Left lung (tissue), 10 donors: ENCODE measurements around the gene OR1J2. TPM values are rescaled to one million over a fixed set of nuclear protein-coding genes. Genes with fewer than 3 reads are reported as not detected.

Experiments used
- ATAC-seq: fragments of 200-7000 bp; cut with Tn5 transposase; one replicate; pipeline ENCODE4 v1.9.1; 2020; ENCODE audit warnings: moderate library complexity
- DNase-seq, 4 donors: peaks; one replicate each; pipeline ENCODE4 v3.0.0-alpha.2; 2013 to 2020
- H3K27ac ChIP-seq, 2 donors: fragments of 200-600 bp; sonication (generic) in 1 of 2; one replicate each; pipeline versions ENCODE4 v1.5.0 to v1.8.0; 2020 to 2021
- H3K27me3 ChIP-seq, 2 donors: fragments of 200-600 bp; sonication (generic) in 1 of 2; one replicate each; pipeline versions ENCODE4 v1.5.0 to v1.8.0; 2020 to 2021
- H3K36me3 ChIP-seq, 2 donors: fragments of 200-600 bp; sonication (generic) in 1 of 2; one replicate each; pipeline versions ENCODE4 v1.5.0 to v1.8.0; 2020 to 2021
- H3K4me1 ChIP-seq, 2 donors: fragments of 200-600 bp; one replicate each; pipeline ENCODE4 v1.8.0; 2021
- H3K4me3 ChIP-seq, 2 donors: fragments of 200-600 bp; sonication (generic) in 1 of 2; one replicate each; pipeline versions ENCODE4 v1.5.0 to v1.8.0; 2020 to 2021; ENCODE audit warnings: mild to moderate bottlenecking in 1 of 2
- H3K9me3 ChIP-seq, 2 donors: fragments of 200-600 bp; sonication (generic) in 1 of 2; one replicate each; pipeline versions ENCODE4 v1.5.0 to v1.8.0; 2020 to 2021
- intact Hi-C, 2 donors: fragments of 100-400 bp; cut with DNase I; formaldehyde crosslinking; loops; one replicate each; pipeline versions ENCODE4 v1.11.2 to v1.14.2; 2022
- polyA plus RNA-seq, 6 donors: library from polyadenylated mRNA; unstranded; fragments of 120-200 nt; gene quantifications; one replicate each; pipeline ENCODE4 v1.2.1, GENCODE V29; 2013; ENCODE audit not compliant: insufficient read length in 6 of 6
- total RNA-seq, 2 donors: library from RNA; stranded (reverse); fragmentation: NEBNext Ultra II Directional; extraction: Animal tissue kit (Norgen Biotek cat#: 25700); gene quantifications; one replicate each; pipeline ENCODE4 v1.2.1, GENCODE V29; 2021
- TF ChIP-seq, protein P1 (sequence below), 2 donors: fragments of 200-600 bp; sonication (generic) in 1 of 2; IDR thresholded peaks; one replicate each; pipeline versions ENCODE4 v1.5.0 to v1.8.0; 2021; ENCODE audit warnings: antibody characterized with exemption in 2 of 2
- donor health status: DM: no; HTN: yes; CAD: no.
- donor health status: DM: no; HTN: no; CAD: no.

Gene OR1J2
- total and polyA plus RNA-seq, 8 donors, result not detected

DNA sequence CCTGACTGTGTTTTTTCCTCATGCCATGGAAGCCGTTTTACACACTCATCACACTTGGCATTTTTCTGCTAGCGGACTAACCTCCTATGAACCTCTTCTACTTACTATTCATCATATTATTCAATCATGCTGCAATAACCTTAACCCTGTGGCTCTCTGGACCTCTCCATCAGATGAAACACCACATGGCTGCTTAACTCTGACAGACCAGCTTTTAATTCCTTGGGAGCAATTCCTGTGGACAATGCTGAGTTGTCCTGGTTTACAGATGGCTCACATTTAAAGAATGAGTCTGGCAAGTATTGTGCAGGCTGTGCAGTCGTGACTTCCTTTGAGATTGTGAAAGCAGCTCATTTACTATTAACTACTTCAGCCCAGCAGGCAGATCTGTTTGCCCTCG, 41.9 kb upstream of the OR1J2 start:
- H3K4me3 ChIP-seq, result no peak overlapping the region
- TF ChIP-seq, protein P1, sequence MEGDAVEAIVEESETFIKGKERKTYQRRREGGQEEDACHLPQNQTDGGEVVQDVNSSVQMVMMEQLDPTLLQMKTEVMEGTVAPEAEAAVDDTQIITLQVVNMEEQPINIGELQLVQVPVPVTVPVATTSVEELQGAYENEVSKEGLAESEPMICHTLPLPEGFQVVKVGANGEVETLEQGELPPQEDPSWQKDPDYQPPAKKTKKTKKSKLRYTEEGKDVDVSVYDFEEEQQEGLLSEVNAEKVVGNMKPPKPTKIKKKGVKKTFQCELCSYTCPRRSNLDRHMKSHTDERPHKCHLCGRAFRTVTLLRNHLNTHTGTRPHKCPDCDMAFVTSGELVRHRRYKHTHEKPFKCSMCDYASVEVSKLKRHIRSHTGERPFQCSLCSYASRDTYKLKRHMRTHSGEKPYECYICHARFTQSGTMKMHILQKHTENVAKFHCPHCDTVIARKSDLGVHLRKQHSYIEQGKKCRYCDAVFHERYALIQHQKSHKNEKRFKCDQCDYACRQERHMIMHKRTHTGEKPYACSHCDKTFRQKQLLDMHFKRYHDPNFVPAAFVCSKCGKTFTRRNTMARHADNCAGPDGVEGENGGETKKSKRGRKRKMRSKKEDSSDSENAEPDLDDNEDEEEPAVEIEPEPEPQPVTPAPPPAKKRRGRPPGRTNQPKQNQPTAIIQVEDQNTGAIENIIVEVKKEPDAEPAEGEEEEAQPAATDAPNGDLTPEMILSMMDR (IDR thresholded peaks at IDR 0.05), result no peak
- intact Hi-C loops, result loop anchor here (5.0 to 10.0 kb wide), 2 partner anchors 336 to 344 kb away; partner anchors contain the start of gene OR1K1 (in 1 of the 2)
- H3K36me3 ChIP-seq, result no peaks in the 10 kb centered on the region
- DNase-seq, result no peak
- H3K27ac ChIP-seq, result no peak overlapping the region
- peaks cover 0 to 2% of the 10 kb centered on the region in 2 donors for H3K27me3 ChIP-seq
- ATAC-seq, result no peak
- H3K9me3 ChIP-seq, result no peaks in the 10 kb centered on the region
- H3K4me1 ChIP-seq, result peaks cover 0 to 11% of the 10 kb centered on the region in 2 donors

GRCh38 chr9:122474561-122474960, 36.0 kb upstream of the OR1J2 start:
- intact Hi-C loops, result no loop called here
- Histone ChIP-seq H3K4me3 (no peak overlapping the region), H3K4me1 (no peaks in the 10 kb centered on the region), H3K27me3 (no peaks in the 10 kb centered on the region), H3K9me3 (no peaks in the 10 kb centered on the region), H3K36me3 (no peaks in the 10 kb centered on the region), H3K27ac (no peak overlapping the region)
- DNase-seq (no peak), ATAC-seq (no peak)
- TF ChIP-seq, protein P1 (IDR thresholded peaks at IDR 0.05), result no peak

DNA sequence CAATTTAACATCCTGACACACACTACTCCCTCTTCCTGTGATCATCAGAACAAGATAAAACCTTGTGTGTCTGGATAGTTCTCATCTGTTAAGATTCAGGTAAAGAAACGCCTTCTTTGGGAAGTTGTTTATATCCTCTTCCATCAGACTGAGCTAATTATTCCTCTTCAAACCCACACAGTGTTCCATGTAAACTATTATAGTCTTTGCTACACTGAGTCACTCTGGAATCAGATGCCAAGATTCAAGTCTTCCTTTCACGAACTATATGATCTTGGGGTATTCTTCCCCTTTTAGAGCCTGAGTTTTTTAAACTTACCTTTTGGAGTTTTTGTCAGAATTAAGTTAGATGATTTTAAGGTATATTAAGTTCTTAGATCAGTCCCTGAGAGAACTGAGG, 34.9 kb upstream of the OR1J2 start:
- Histone ChIP-seq H3K36me3 (no peaks in the 10 kb centered on the region), H3K9me3 (no peaks in the 10 kb centered on the region), H3K27ac (no peak overlapping the region), H3K4me3 (no peak overlapping the region), H3K27me3 (no peaks in the 10 kb centered on the region), H3K4me1 (no peaks in the 10 kb centered on the region)
- intact Hi-C loops, result no loop called here
- ATAC-seq (no peak), DNase-seq (no peak)
- TF ChIP-seq, protein P1 (IDR thresholded peaks at IDR 0.05), result no peak

DNA sequence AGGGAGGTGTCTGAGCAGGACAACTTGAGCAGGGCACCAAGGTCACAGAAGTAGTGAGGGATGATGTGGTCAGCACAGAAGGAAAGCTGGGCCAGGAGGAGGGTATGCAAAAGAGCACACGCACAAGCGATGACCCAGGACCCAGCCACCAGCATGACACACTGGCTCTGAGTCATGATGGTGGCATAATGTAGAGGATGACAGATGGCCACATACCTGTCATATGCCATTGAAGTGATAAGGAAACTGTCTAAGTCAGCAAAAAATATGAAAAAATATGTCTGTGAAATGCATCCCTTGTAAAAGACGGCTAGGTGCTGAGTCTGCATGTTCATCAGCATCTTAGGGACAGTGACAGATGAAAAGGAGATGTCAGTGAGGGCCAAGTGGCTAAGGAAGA, 33.3 kb upstream of the OR1J2 start:
- no peaks in the 10 kb centered on the region for H3K36me3 ChIP-seq
- ATAC-seq (no peak), DNase-seq (no peak)
- no peak overlapping the region for H3K4me3 ChIP-seq
- TF ChIP-seq, protein P1 (IDR thresholded peaks at IDR 0.05), result no peak
- H3K27me3 ChIP-seq, result no peaks in the 10 kb centered on the region
- H3K9me3 ChIP-seq, result no peaks in the 10 kb centered on the region
- H3K4me1 ChIP-seq, result no peaks in the 10 kb centered on the region
- intact Hi-C loops, result no loop called here
- H3K27ac ChIP-seq, result no peak overlapping the region

GRCh38 chr9:122477826-122478225, 32.8 kb upstream of the OR1J2 start, which contains the start of gene OR1J1:
TSS of gene OR1J1 (minus strand) at chr9:122477926. CDS start at chr9:122477926, 0 bp downstream.
- H3K36me3 ChIP-seq, result no peaks in the 10 kb centered on the region
- intact Hi-C loops, result no loop called here
- TF ChIP-seq, protein P1 (IDR thresholded peaks at IDR 0.05), result no peak

More at GRCh38 chr9:122477826-122478225, 32.8 kb upstream of the OR1J2 start, which contains the start of gene OR1J1:
- ATAC-seq (no peak), DNase-seq (no peak)
- no peaks in the 10 kb centered on the region for H3K27me3 ChIP-seq
- H3K9me3 ChIP-seq, result no peaks in the 10 kb centered on the region
- no peak within 1 kb of the TSS for H3K27ac ChIP-seq
- H3K4me3 ChIP-seq, result no peak within 1 kb of the TSS
- H3K4me1 ChIP-seq, result no peaks in the 10 kb centered on the region
